Measurements from ENCODE around the gene TBC1D1. TPM values are rescaled to one million over a fixed set of nuclear protein-coding genes. Genes with fewer than 3 reads are reported as not detected.

TBC1D1 gene
- total RNA-seq, 1 experiment from 2014 or later = 89.0 TPM

DNA sequence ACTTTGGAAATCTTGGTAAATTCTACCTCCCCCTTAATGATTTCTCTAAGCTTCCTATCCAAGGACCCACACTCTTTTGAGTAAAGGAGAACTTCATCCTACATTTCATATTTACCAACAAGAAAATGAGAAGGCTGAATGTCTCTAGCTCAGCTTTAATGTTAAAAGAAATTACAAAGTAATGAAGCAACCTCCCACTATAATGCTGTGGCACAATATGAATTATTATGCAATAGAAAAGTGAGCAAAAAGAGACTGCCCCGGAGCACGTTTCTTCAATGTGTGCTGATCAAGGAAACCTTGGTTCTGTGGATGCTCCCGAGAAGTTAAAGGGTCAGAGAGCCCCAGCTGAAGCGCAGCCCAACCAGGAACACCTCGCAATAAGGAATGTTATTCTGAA lies 9.1 kb upstream of the TBC1D1 start:
- no peaks in the 10 kb centered on the region for H3K79me2 ChIP-seq (ENCODE audit: low read length)
- H3K4me2 ChIP-seq (ENCODE audit: low read length) = no peak overlapping the region
- no peaks in the 10 kb centered on the region for H4K20me1 ChIP-seq (ENCODE audit: low read length)
- H3K4me1 ChIP-seq (ENCODE audit: insufficient read depth, low read length) = no peaks in the 10 kb centered on the region
- CTCF ChIA-PET = no interaction called here
- intact Hi-C loops (cut with micrococcal nuclease) = no loop called here
- no peaks in the 10 kb centered on the region for H3K36me3 ChIP-seq (ENCODE audit: low read depth, low read length)
- ATAC-seq = no peak
- no peaks in the 10 kb centered on the region for H3K27me3 ChIP-seq (ENCODE audit: low read length)
- no TSS peak for BruUV-seq (replicated peaks)
- no peak overlapping the region for H3K27ac ChIP-seq (ENCODE audit: low read length)
- no peaks in the 10 kb centered on the region for H3K9me2 ChIP-seq (replicated peaks; ENCODE audit: low read length)
- no peaks in the 10 kb centered on the region for H3K9me3 ChIP-seq (ENCODE audit: low read length)
- H2AFZ ChIP-seq (ENCODE audit: low read length) = no peak overlapping the region
- H3F3A ChIP-seq (ENCODE audit: low read length, unreplicated experiment) = no peaks in the 10 kb centered on the region
- H3K9ac ChIP-seq (ENCODE audit: low read length) = no peak overlapping the region
- no peak for DNase-seq
- TF ChIP-seq, protein P1, sequence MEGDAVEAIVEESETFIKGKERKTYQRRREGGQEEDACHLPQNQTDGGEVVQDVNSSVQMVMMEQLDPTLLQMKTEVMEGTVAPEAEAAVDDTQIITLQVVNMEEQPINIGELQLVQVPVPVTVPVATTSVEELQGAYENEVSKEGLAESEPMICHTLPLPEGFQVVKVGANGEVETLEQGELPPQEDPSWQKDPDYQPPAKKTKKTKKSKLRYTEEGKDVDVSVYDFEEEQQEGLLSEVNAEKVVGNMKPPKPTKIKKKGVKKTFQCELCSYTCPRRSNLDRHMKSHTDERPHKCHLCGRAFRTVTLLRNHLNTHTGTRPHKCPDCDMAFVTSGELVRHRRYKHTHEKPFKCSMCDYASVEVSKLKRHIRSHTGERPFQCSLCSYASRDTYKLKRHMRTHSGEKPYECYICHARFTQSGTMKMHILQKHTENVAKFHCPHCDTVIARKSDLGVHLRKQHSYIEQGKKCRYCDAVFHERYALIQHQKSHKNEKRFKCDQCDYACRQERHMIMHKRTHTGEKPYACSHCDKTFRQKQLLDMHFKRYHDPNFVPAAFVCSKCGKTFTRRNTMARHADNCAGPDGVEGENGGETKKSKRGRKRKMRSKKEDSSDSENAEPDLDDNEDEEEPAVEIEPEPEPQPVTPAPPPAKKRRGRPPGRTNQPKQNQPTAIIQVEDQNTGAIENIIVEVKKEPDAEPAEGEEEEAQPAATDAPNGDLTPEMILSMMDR (conservative IDR thresholded peaks at IDR 0.05; ENCODE audit: low read depth, low read length) = no peak
- TF ChIP-seq EZH2phosphoT487 (IDR thresholded peaks at IDR 0.05; ENCODE audit: borderline replicate concordance, low read length) (no peak), EZH2 (IDR thresholded peaks at IDR 0.05; ENCODE audit: low read length, unreplicated experiment) (no peak)
- POLR2A ChIA-PET (ENCODE audit: unreplicated experiment) = no interaction called here
- H3K4me3 ChIP-seq (ENCODE audit: low read length) = no peak overlapping the region

DNA sequence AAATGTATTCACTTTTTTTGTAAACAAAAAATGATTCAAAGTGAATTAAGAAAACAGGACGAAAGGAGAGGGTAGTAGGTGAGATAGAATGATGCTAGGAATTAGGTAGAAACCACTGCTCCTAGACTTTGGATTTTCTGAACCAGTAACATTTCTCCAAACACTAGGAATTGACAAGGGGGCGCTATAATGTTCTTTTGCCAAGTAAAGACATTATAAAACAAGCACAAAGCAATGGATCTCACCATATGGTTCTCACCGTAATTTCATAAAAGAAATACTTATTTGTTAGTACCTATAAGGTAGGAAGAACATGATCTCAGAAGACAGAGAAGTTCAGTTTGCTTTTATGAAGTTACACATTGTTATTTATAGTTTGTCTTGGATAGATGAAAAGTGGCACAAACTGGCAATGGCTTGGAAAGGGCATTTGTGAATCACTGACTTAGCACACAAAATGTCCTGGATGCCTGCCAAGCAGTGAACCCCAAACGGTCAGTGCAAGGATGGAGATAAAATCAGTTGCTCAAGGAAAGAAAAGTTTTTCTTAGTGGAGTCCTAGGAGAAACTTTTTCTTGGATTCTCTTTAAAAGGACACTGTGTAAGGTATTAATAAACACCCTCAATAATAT lies 8.1 kb upstream of the TBC1D1 start:
- Histone ChIP-seq H3K27ac (ENCODE audit: low read length) (no peak overlapping the region), H3K9me2 (replicated peaks; ENCODE audit: low read length) (no peaks in the 10 kb centered on the region), H4K20me1 (ENCODE audit: low read length) (no peaks in the 10 kb centered on the region), H3K36me3 (ENCODE audit: low read depth, low read length) (no peaks in the 10 kb centered on the region), H3F3A (ENCODE audit: low read length, unreplicated experiment) (no peaks in the 10 kb centered on the region), H3K4me3 (ENCODE audit: low read length) (no peak overlapping the region), H3K4me2 (ENCODE audit: low read length) (no peak overlapping the region), H3K9me3 (ENCODE audit: low read length) (no peaks in the 10 kb centered on the region), H3K79me2 (ENCODE audit: low read length) (no peaks in the 10 kb centered on the region), H2AFZ (ENCODE audit: low read length) (no peak overlapping the region), H3K9ac (ENCODE audit: low read length) (no peak overlapping the region), H3K4me1 (ENCODE audit: insufficient read depth, low read length) (no peaks in the 10 kb centered on the region), H3K27me3 (ENCODE audit: low read length) (no peaks in the 10 kb centered on the region)
- intact Hi-C loops (cut with micrococcal nuclease) = no loop called here
- no peak for ATAC-seq
- DNase-seq = no peak
- CTCF ChIA-PET = no interaction called here
- POLR2A ChIA-PET (ENCODE audit: unreplicated experiment) = no interaction called here
- no TSS peak for BruUV-seq (replicated peaks)
- TF ChIP-seq EZH2phosphoT487 (IDR thresholded peaks at IDR 0.05; ENCODE audit: borderline replicate concordance, low read length) = no peak
- TF ChIP-seq, protein P1 (conservative IDR thresholded peaks at IDR 0.05; ENCODE audit: low read depth, low read length) = peak; percentile 50

DNA sequence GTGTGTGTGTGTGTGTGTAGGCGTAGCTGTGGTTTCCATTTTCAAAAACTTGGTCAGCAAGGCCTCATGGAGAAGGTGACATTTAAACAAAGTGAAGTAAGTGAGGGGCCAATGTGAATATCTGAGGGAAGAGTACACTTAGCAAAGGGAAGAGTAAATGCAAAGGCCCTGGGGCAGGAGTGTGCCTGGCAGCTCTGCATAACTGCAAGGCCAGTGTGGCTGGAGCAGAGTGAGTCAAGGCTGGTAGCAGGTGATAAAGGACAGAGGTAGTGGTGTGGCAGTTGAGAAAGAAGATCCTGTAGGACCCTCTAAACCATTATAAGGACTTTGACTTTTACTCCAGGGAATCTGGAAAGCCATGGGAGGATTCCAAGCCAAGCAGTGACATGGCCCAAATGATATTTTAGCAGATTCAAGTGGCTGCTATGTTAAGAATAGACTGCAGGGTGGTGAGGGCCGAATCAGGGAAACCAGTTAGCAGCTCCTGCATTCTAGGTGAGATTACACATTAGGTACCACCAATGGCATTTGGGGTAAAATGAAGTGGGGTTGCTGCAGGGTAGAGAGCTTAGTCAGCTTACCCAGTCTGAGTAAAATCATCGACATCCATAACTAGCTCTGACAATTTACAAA lies 5.9 kb upstream of the TBC1D1 start:
- intact Hi-C loops (cut with micrococcal nuclease) = no loop called here
- H3K27ac ChIP-seq (ENCODE audit: low read length) = no peak overlapping the region
- no peaks in the 10 kb centered on the region for H4K20me1 ChIP-seq (ENCODE audit: low read length)
- H3K4me3 ChIP-seq (ENCODE audit: low read length) = no peak overlapping the region
- H3K79me2 ChIP-seq (ENCODE audit: low read length) = no peaks in the 10 kb centered on the region
- H3K27me3 ChIP-seq (ENCODE audit: low read length) = no peaks in the 10 kb centered on the region
- H3K9me2 ChIP-seq (replicated peaks; ENCODE audit: low read length) = no peaks in the 10 kb centered on the region
- H3K9me3 ChIP-seq (ENCODE audit: low read length) = no peaks in the 10 kb centered on the region
- DNase-seq = no peak
- ChIA-PET CTCF (no interaction called here), POLR2A (ENCODE audit: unreplicated experiment) (no interaction called here)
- no TSS peak for BruUV-seq (replicated peaks)
- H3F3A ChIP-seq (ENCODE audit: low read length, unreplicated experiment) = no peaks in the 10 kb centered on the region
- TF ChIP-seq EZH2phosphoT487 (IDR thresholded peaks at IDR 0.05; ENCODE audit: borderline replicate concordance, low read length) = no peak
- TF ChIP-seq EZH2 (IDR thresholded peaks at IDR 0.05; ENCODE audit: low read length, unreplicated experiment) = no peak
- TF ChIP-seq, protein P1 (conservative IDR thresholded peaks at IDR 0.05; ENCODE audit: low read depth, low read length) = no peak
- no peaks in the 10 kb centered on the region for H3K4me1 ChIP-seq (ENCODE audit: insufficient read depth, low read length)
- no peak overlapping the region for H3K9ac ChIP-seq (ENCODE audit: low read length)
- H3K36me3 ChIP-seq (ENCODE audit: low read depth, low read length) = no peaks in the 10 kb centered on the region
- H3K4me2 ChIP-seq (ENCODE audit: low read length) = no peak overlapping the region
- no peak for ATAC-seq
- no peak overlapping the region for H2AFZ ChIP-seq (ENCODE audit: low read length)

All from PC-3 (cell line).